ENCODE measurements around the gene ZNF469.

The ZNF469 gene

GRCh38 chr16:88380099-88380498 lies 2.7 kb upstream of the ZNF469 start:
- DNase-seq, result no peak

GRCh38 chr16:88380619-88381018 lies 2.1 kb upstream of the ZNF469 start:
- no peak for DNase-seq

- DNase-seq, result no peak
Measured at GRCh38 chr16:88381820-88382451, 823 bp upstream of the ZNF469 start.

GRCh38 chr16:88383401-88384221 lies 852 bp downstream of the ZNF469 start:
- DNase-seq, result no peak

- DNase-seq, result no peak
Measured at GRCh38 chr16:88384222-88385111, 1.7 kb downstream of the ZNF469 start.

GRCh38 chr16:88385112-88385594 lies 2.4 kb downstream of the ZNF469 start:
- no peak for DNase-seq

- no peak for DNase-seq
Measured at GRCh38 chr16:88385831-88386815, 3.4 kb downstream of the ZNF469 start.

GRCh38 chr16:88387180-88387765 lies 4.5 kb downstream of the ZNF469 start:
- no peak for DNase-seq

GRCh38 chr16:88387941-88388627 lies 5.3 kb downstream of the ZNF469 start:
- DNase-seq, result no peak

- no peak for DNase-seq
Measured at GRCh38 chr16:88389191-88389590, 6.4 kb downstream of the ZNF469 start.

GRCh38 chr16:88389621-88390160 lies 6.9 kb downstream of the ZNF469 start:
- no peak for DNase-seq

- DNase-seq, result no peak
Measured at GRCh38 chr16:88390265-88390664, 7.5 kb downstream of the ZNF469 start.

- no peak for DNase-seq
Measured at GRCh38 chr16:88390735-88391134, 8.0 kb downstream of the ZNF469 start.

- no peak for DNase-seq
Measured at GRCh38 chr16:88391144-88391850, 8.5 kb downstream of the ZNF469 start.

- DNase-seq, result no peak
Measured at GRCh38 chr16:88392111-88392510, 9.4 kb downstream of the ZNF469 start.

GRCh38 chr16:88392616-88393015 lies 9.9 kb downstream of the ZNF469 start:
- DNase-seq, result no peak

- DNase-seq, result no peak
Measured at GRCh38 chr16:88393034-88393433, 10.3 kb downstream of the ZNF469 start.

- no peak for DNase-seq
Measured at GRCh38 chr16:88393571-88393970, 10.8 kb downstream of the ZNF469 start.

- DNase-seq, result no peak
Measured at GRCh38 chr16:88394426-88394825, 11.7 kb downstream of the ZNF469 start.

Data from DMS53 (cell line).